ENCODE results near the gene ZNF576.
"Not testable (repeated sequence)": the region's sequence is repeated elsewhere in the genome, so short reads cannot be mapped to it uniquely, and the experiment has no call there.

ZNF576 gene

GRCh38 chr19:43586346-43586745 lies 10.0 kb upstream of the ZNF576 start:
- no peaks in the 10 kb centered on the region for H3K9me2 ChIP-seq (replicated peaks; ENCODE audit: insufficient read depth, low read length)
- no peaks in the 10 kb centered on the region for H3F3A ChIP-seq (ENCODE audit: insufficient read depth)
- H3K4me3 ChIP-seq (ENCODE audit: insufficient read depth, low read length, poor library complexity, severe bottlenecking) = no peak overlapping the region
- H2AFZ ChIP-seq (ENCODE audit: low read depth, low read length, severe bottlenecking) = no peak overlapping the region
- no peaks in the 10 kb centered on the region for H3K79me2 ChIP-seq (ENCODE audit: insufficient read depth, low read length)
- no peak overlapping the region for H3K27ac ChIP-seq (ENCODE audit: low read depth, low read length)
- no peaks in the 10 kb centered on the region for H4K20me1 ChIP-seq (ENCODE audit: low read depth, low read length)
- no peak overlapping the region for H3K4me2 ChIP-seq (ENCODE audit: low read depth, low read length, poor library complexity, severe bottlenecking)
- H3K36me3 ChIP-seq (ENCODE audit: low read length) = no peaks in the 10 kb centered on the region
- TF ChIP-seq, protein P1, sequence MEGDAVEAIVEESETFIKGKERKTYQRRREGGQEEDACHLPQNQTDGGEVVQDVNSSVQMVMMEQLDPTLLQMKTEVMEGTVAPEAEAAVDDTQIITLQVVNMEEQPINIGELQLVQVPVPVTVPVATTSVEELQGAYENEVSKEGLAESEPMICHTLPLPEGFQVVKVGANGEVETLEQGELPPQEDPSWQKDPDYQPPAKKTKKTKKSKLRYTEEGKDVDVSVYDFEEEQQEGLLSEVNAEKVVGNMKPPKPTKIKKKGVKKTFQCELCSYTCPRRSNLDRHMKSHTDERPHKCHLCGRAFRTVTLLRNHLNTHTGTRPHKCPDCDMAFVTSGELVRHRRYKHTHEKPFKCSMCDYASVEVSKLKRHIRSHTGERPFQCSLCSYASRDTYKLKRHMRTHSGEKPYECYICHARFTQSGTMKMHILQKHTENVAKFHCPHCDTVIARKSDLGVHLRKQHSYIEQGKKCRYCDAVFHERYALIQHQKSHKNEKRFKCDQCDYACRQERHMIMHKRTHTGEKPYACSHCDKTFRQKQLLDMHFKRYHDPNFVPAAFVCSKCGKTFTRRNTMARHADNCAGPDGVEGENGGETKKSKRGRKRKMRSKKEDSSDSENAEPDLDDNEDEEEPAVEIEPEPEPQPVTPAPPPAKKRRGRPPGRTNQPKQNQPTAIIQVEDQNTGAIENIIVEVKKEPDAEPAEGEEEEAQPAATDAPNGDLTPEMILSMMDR (IDR thresholded peaks at IDR 0.05; ENCODE audit: insufficient read depth, low read length, poor library complexity, severe bottlenecking) = no peak
- TF ChIP-seq EZH2phosphoT487 (conservative IDR thresholded peaks at IDR 0.05; ENCODE audit: low read length) = no peak
- H3K9ac ChIP-seq (ENCODE audit: low read length) = no peak overlapping the region
- H3K9me3 ChIP-seq (ENCODE audit: insufficient read depth, low read length) = no peaks in the 10 kb centered on the region
- H3K27me3 ChIP-seq (ENCODE audit: low read length) = no peaks in the 10 kb centered on the region

- not testable (repeated sequence) for H4K20me1 ChIP-seq (ENCODE audit: low read depth, low read length); H3K9ac ChIP-seq (ENCODE audit: low read length); H3K9me3 ChIP-seq (ENCODE audit: insufficient read depth, low read length); H3K36me3 ChIP-seq (ENCODE audit: low read length); H2AFZ ChIP-seq (ENCODE audit: low read depth, low read length, severe bottlenecking); H3K4me3 ChIP-seq (ENCODE audit: insufficient read depth, low read length, poor library complexity, severe bottlenecking); H3K9me2 ChIP-seq (replicated peaks; ENCODE audit: insufficient read depth, low read length); H3F3A ChIP-seq (ENCODE audit: insufficient read depth); H3K27me3 ChIP-seq (ENCODE audit: low read length); H3K27ac ChIP-seq (ENCODE audit: low read depth, low read length); H3K79me2 ChIP-seq (ENCODE audit: insufficient read depth, low read length); H3K4me2 ChIP-seq (ENCODE audit: low read depth, low read length, poor library complexity, severe bottlenecking)
Observed at GRCh38 chr19:43587029-43587428, 9.4 kb upstream of the ZNF576 start.

DNA sequence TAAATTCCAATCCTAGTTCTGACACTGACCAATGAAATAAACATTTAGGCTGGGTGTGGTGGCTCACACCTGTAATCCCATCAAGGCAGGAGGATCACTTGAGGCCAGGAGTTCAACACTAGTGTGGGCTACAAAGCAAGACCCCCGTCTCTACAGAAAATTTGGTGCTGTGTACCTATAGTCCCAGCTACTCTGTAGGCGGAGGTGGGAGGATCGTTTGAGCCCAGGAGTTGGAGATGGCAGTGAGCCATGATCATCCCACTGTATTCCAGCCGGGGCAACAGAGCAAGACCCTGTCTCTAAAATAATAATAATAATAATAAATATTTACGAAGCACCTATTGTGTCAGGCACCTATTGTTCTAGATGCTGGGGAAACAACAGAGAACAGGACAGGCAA lies 7.1 kb upstream of the ZNF576 start:
- Histone ChIP-seq H3K36me3 (ENCODE audit: low read length) (no peaks in the 10 kb centered on the region), H3K9me2 (replicated peaks; ENCODE audit: insufficient read depth, low read length) (no peaks in the 10 kb centered on the region), H3K79me2 (ENCODE audit: insufficient read depth, low read length) (no peaks in the 10 kb centered on the region), H3K27me3 (ENCODE audit: low read length) (no peaks in the 10 kb centered on the region), H3K4me3 (ENCODE audit: insufficient read depth, low read length, poor library complexity, severe bottlenecking) (no peak overlapping the region), H2AFZ (ENCODE audit: low read depth, low read length, severe bottlenecking) (no peak overlapping the region), H3K4me2 (ENCODE audit: low read depth, low read length, poor library complexity, severe bottlenecking) (no peak overlapping the region), H3K9ac (ENCODE audit: low read length) (no peak overlapping the region), H3K27ac (ENCODE audit: low read depth, low read length) (no peak overlapping the region), H3F3A (ENCODE audit: insufficient read depth) (no peaks in the 10 kb centered on the region), H3K9me3 (ENCODE audit: insufficient read depth, low read length) (no peaks in the 10 kb centered on the region), H4K20me1 (ENCODE audit: low read depth, low read length) (no peaks in the 10 kb centered on the region)
- TF ChIP-seq EZH2phosphoT487 (conservative IDR thresholded peaks at IDR 0.05; ENCODE audit: low read length) = no peak
- TF ChIP-seq, protein P1 (IDR thresholded peaks at IDR 0.05; ENCODE audit: insufficient read depth, low read length, poor library complexity, severe bottlenecking) = no peak

- no peak for TF ChIP-seq EZH2phosphoT487 (conservative IDR thresholded peaks at IDR 0.05; ENCODE audit: low read length)
- TF ChIP-seq, protein P1 (IDR thresholded peaks at IDR 0.05; ENCODE audit: insufficient read depth, low read length, poor library complexity, severe bottlenecking) = no peak
- no peaks in the 10 kb centered on the region for H4K20me1 ChIP-seq (ENCODE audit: low read depth, low read length)
- no peak overlapping the region for H3K9ac ChIP-seq (ENCODE audit: low read length)
- no peaks in the 10 kb centered on the region for H3F3A ChIP-seq (ENCODE audit: insufficient read depth)
- H3K4me2 ChIP-seq (ENCODE audit: low read depth, low read length, poor library complexity, severe bottlenecking) = no peak overlapping the region
- no peaks in the 10 kb centered on the region for H3K9me3 ChIP-seq (ENCODE audit: insufficient read depth, low read length)
- no peak overlapping the region for H3K4me3 ChIP-seq (ENCODE audit: insufficient read depth, low read length, poor library complexity, severe bottlenecking)
- H3K36me3 ChIP-seq (ENCODE audit: low read length) = no peaks in the 10 kb centered on the region
- H3K27ac ChIP-seq (ENCODE audit: low read depth, low read length) = no peak overlapping the region
- H3K79me2 ChIP-seq (ENCODE audit: insufficient read depth, low read length) = no peaks in the 10 kb centered on the region
- no peak overlapping the region for H2AFZ ChIP-seq (ENCODE audit: low read depth, low read length, severe bottlenecking)
- H3K27me3 ChIP-seq (ENCODE audit: low read length) = no peaks in the 10 kb centered on the region
- H3K9me2 ChIP-seq (replicated peaks; ENCODE audit: insufficient read depth, low read length) = no peaks in the 10 kb centered on the region
Observed at GRCh38 chr19:43589678-43590077, 6.7 kb upstream of the ZNF576 start.

All from SU-DHL-6 (cell line).